Embryonic facial prominence (tissue), 1 donor: ENCODE results near the gene LSM2.
"Not testable (repeated sequence)": the region's sequence is repeated elsewhere in the genome, so short reads cannot be mapped to it uniquely, and the experiment has no call there.

ENCODE experiments used
- DNase-seq: peaks from one replicate; pipeline ENCODE4 v3.0.0-alpha.2; 2016; ENCODE audit errors: extremely low spot score

Gene LSM2

DNA sequence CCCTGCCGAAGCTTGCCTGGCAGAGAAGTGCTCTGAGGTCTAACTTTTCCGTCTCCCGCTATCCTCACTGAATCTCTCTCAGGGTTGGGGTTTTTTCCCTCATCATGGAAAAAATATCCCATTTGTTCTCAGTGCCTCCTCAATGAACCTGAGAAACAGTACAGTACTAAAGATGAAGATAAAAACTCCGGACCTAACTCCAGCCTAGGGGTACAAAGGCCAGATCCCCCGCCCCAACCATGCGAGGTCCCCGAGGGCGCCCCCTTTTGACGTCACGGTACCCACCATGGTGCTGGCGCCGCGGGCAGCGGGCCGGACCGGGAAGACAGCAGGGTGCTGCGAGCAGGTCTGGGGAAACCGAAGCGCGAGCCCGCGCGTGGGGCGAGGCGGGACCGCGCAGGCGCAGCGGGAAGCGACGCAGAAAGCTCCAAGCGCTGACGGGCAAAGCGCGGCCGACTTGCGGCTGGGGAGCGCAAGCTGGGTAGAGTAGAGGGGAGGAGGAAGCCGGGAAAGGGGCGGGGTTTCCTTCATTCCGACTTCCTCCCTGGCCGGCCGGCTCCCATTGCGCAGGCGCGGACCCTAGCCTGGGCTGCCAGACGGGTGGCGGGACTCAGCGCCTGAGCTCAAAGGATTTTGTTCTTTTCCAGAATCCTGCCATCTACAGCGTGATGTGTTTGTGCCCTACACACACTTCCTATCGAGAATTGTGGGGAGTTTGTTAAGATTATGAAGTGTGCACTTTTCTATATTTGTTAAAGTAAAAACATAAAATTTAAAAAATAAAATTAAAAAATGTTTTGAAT, at the start of gene LSM2:
TSS of gene LSM2 (minus strand) at position 497 of the 803 bp plus-strand sequence. CDS start at position 288, 209 bp downstream.
- peak; percentile 95 for DNase-seq

DNA sequence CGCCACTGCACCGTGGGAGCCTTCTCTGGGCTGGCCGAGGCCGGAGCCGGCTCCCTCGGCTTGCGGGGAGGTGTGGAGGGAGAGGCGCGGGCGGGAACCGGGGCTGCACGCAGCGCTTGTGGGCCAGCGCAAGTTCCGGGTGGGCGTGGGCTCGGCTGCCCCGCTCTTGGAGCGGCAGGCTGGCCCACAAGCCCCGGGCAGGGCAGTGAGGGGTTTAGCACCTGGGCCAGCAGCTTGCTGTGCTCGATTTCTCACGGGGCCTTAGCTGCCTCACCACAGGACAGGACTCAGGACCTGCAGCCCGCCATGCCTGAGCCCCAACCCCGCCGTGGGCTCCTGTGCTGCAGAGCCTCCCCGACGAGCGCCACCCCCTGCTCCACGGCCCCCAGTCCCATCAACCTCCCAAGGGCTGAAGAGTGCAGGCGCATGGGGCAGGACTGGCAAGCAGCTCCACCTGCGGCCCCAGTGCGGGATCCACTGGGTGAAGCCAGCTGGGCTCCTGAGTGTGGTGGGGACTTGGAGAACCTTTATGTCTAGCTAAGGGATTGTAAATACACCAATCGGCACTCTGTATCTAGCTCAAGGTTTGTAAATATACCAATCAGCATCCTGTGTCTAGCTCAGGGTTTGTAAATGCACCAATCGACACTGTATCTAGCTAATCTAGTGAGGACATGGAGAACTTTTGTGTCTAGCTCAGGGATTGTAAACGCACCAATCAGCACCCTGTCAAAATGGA, 45.4 kb upstream of the LSM2 start:
- not testable (repeated sequence) for DNase-seq

DNA sequence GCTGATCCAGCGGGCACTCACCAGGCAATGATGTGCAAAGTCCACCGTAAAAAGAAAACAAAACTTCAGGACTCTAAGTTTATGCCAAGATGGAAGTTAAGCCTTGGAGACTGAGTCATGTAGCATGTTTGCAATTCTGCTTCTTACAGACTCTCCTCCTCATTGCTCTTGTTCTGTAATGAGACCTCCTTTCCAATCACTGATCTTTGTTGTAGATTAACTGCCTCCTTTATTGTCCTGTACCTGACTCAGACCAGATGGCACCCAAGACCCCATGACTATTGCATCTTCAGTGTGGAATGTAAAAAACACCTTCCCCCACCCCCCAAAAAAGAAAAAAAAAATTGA, 44.7 kb upstream of the LSM2 start:
- no peak for DNase-seq

DNA sequence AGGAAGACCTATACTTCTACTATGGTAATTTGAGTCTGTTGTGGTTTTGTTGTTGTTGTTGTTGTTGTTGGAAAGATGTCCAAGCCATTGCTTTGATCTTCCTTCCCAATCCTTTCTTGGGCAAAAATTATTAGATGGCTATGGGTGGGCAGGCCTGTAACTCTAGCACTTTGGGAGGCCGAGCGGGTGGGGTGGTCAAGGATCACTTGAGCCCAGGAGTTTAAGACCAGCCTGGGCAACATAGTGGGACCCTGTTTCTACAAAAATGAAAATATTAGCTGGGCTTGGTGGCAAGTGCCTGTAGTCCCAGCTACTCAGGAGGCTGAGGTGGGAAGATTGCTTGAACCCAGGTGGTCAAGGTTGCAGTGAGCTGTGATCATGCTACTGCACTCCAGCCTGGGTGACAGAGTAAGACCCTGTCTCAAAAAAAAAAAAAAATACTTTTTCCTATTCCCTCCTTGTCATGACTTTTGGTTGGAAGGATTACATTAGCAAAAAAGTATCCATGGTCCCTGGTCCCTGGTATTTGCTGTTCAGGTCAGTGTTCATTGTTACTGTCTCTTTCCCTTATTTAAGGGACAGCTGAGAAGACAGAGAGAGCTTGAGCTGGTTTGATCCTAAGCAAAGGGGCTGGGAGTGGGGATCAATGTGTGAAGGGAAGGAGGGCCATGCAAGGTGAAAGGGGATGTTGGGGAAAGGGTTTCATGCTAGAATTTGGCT, 44.2 kb upstream of the LSM2 start:
- DNase-seq, result no peak

DNA sequence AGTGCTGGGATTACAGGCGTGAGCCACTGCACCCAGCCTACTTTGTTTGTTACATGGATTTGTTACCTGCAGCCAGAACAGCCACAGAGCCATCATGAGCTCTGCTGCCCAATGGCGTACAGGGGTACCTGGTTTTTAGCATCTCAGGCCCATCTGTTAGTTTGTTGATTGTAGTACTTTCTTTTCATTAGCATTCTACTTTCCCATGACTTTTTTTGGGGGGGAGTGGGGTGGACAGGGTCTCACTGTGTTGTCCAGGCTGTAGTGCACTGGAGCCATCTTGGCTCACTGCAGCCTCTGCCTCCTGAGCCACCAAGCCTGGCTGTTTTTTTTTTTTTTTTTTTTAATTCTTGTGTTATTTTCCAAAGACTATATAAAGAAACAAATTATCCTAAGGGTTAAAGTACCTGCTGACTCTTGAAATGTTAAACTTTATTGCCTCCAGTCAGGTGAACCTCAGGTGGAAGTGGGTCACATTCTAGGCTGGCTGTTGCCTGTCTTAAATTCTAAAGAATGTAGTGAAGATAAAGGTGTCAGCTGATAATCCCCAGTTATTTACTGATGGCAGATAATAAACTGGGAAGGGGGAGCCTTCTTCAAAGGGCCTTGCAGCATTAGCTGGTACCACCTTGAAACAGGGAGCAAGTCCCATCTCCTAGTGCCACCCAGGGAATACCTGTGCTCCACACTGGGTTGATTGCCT, 40.7 kb upstream of the LSM2 start:
- no peak for DNase-seq

DNA sequence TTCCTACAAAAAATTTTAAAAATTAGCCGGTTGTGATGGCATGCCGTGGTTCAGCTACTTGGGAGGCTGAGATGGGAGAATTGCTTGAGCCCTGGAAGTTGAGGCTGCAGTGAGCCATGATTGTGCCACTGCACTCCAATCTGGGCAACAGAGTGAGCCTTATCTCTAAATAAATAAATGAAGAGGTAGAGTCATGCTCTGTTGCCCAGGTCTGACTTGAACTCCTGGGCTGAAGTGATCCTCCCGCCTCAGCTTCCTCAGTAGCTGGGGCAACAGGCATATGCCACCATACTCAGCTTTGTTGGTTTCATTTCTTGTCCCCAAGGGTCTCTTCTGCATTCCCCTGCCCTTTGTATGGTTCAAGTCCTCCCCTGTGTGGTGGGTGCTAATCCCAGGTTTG, 37.7 kb upstream of the LSM2 start:
- DNase-seq, result no peak

DNA sequence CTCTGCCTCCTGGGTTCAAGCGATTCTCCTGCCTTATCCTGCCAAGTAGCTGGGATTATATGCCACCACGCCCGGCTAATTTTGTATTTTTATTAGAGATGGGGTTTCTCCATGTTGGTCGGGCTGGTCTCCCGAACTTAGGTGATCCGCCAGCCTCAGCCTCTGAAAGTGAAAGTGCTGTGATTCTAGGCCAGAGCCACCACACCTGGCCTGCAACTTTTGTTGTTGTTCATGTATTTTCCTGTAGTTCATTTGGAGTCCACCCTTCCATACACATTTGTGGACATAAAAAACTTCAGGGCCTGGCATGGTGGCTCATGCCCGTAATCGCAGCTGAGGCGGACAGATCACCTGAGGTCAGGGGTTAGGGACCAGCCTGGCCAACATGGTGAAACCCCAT, 35.3 kb upstream of the LSM2 start:
- DNase-seq, result no peak

DNA sequence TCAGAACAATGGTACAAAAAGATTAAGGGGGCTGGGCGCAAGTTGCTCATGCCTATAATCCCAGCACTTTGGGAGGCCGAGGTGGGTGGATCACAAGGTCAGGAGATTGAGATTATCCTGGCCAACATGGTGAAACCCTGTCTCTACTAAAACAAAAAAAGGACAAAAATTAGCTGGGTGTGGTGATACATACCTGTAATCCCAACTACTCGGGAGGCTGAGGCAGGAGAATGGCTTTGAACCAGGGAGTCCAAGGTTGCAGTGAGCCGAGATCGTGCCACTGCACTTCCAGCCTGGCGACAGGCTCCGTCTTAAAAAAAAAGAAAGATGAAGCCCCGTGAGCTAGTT, 33.0 kb upstream of the LSM2 start:
- not testable (repeated sequence) for DNase-seq

DNA sequence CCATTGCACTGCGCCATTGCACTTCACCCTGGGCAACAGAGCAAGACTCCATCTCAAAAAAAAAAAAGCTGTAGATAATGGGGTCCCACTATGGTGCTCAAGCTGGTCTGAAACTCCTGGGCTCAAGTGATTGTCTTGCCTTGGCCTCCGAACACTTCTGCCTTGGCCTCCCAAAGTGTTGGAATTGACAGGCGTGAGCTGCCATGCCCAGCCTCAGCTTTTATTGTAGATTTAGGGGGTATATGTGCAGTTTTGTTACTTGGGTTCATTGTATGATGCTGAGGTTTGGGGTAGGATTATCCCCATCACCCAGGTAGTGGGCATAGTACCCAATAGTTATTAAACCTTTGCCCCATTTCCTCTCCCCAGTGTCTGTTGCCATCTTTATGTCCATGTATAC, 32.2 kb upstream of the LSM2 start:
- DNase-seq, result no peak

DNA sequence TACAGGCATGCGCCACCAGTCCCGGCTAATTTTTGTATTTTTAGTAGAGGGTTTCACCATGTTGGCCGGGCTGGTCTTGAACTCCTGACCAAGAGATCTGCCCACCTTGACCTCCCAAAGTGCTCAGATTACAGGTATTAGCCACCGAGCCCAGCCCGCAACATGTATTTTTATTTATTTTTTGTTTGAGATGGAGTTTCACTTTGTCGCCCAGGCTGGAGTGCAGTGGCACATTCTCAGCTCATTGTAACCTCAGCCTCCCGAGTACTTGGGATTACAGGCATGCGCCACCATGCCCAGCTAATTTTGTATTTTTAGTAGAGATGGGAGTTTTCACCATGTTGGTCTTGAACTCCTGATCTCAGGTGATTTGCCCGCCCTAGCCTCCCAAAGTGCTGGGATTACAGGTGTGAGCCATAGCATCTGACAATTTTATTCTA, 31.4 kb upstream of the LSM2 start:
- not testable (repeated sequence) for DNase-seq

DNA sequence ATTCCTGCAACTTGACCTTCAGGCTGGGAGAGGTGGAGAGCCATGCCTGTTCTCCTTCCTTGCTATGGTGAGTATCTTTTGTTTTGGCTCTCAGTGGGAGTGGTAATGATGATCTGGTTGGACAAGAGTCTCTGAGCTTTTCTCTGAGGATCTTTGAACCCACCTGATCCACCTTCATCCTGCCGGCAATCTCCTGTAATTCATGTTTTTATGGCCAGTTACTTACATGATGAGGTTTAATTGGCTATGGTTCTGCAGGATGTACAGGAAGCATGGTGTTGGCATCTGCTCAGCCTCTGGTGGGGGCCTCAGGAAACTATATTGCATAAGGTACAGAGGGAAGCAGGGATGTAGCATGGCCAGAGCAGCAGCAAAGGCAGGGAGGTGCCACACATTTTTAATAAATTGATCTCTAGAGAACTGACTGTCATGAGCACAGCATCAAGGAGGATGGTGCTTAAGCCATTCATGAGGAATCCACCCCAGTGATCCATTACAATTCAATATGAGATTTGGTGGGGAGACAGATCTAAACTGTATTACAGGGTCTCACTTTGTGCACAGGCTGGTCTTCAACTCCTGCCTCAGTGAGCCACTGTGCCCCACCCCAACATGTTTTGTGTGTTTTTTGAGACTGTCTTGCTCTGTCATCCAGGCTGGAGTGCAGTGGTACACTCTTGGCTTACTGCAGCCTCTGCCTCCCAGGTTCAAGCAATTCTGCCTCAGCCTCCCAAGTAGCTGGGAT, 30.8 kb upstream of the LSM2 start:
- DNase-seq, result no peak

DNA sequence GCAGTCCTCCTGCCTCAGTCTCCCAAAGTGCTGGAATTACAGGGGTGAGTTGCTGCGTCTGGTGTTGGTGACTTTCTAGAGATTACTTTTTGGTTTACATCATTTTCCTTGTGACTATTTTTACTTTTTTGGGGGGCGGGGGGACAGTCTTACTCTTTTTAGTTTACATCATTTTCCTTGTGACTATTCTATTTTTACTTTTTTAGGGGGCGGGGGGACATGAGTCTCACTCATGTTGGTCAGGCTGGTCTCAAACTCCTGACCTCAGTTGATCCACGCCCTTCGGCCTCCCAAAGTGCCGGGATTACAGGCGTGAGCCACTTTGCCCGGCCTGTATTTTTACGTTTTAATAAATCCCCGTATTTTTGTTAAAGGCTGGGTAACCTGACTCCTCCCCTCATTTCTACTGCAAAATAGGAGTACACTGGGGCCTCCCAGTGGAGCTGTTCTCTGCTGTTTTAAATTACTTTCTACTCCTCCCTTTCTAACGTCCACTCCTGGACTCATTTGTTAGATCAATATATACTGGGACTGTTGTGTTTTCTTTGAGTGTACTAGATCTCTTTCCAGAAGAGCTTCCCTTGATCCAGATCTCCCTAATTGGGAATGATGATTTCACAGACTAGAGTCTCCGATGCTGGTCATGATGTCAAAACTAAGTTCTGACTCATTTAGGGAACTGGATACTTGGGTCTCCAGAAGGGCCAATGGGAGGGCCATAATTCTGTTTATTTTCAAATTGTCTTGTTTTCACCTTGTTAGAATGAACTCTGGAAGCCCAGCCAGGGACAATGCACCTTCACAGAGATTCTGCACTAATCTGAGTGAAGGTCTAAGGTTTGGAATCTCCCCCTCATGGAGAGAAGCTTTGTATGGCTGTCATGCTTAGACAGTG, 30.0 kb upstream of the LSM2 start:
- DNase-seq, result no peak

DNA sequence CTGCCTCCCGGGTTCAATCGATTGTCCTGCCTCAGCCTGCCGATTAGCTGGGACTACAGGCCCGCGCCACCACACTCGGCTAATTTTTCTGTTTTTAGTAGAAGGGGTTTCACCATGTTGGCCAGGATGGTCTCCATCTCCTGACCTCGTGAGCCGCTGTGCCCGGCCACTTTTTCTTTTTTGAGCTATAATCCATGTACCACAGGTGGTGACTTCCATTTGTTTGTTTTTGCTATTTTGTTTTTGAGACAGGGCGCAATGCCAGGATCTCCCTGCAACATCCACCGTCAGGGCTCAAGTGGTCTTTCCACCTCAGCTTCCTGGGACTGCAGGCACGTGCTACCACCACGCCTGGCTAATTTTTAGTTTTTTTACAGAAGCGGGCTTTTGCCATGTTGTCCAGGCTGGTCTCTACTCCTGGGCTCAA, 29.3 kb upstream of the LSM2 start:
- no peak for DNase-seq

DNA sequence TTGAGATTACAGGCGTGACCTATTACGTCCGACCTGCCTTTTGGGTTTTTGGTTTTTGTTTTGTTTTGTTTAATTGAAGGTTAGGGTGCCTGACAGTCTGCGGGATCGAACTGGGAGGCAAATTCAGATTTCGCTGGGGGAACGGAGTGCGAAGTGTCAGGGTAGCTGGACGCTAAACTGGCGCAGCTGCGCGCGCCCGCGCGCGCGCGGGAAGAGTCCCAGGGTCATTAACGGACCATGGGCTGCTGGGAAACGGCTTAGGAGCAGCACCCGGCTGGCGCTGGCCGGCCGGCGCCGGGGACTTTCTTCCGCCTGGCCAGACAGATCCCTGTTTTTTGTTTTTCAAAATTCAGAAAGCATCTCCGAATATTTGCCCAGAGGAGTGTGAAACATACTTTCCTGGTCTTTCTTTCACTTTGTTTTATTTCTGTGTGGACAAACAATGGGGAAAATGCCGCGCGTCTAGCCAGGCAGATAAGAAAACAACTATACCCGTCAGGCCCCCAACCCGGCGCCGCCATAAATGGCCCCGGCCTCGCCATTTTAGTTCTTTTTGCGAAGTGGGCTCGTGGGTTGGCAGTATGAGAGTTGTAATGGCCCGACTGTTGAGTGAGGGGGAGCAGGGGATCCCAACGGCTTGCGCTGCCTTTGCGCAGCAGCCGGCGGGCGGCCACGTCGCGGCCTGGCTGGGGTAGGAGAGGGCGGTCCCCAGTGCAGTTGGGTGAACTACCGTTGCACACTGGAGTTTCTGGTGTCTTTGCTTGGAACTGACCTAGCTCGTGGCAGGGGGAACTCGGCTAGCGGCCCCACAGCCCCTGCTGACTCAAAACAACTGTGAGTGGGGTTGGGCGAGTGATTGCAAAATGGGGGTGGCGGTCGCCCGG, 27.8 kb upstream of the LSM2 start:
- DNase-seq, result peak; percentile 68

DNA sequence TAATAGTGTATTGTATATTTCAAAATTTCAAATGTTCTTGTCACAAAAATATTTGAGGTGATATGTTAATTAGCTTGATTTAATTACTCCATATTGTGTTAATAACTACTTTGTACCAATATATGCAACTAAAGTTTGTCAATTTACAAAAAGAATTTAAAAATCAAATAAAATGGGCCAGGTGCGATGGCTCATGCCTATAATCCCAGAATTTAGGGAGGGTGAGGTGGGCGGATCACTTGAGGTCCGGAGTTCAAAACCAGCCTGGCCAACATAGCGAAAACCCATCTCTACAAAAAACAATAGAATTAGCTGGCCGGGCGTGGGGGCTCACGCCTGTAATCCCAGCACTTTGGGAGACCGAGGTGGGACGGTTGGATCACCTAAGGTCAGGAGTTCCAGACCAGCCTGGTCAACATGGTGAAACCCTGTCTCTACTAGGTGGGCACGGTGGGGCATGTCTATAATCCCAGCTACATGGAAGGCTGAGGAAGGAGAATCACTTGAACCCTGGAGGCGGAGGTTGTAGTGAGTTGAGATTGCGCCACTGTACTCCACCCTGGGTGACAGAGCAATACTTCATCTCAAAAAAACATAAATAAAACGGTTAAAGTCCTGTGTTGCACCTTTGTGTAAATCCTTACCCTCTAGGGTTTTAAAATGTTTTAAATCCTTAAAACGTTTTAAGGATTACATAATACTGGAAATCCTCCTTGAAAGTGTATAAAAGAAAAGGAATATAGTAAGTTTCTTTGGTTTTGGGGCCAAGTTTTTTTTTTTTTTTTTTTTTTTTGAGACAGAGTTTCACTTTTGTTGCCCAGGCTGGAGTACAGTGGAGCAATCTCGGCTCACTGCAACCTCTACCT, 24.8 kb upstream of the LSM2 start:
- DNase-seq, result no peak

DNA sequence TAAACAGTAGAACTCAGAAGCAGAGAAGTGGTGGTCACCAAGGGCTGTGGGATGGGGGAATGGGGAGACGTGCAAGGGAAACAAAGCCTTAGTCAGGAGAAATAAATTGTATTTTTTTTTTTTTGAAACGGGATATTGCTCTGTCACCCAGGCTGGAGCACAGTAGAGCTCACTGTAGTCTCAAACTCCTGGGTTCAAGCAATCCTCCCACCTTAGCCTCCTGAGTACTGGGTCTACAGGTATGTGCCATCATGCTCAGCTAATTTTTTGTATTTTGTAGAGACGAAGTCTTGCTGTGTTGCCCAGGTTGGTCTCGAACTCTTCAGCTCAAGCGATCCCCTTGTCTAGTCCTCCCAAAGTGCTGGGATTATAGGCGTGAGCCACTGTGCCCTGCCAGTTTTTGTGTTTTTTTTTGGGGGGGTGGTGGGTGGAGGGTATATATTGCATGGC, 24.1 kb upstream of the LSM2 start:
- DNase-seq, result no peak

DNA sequence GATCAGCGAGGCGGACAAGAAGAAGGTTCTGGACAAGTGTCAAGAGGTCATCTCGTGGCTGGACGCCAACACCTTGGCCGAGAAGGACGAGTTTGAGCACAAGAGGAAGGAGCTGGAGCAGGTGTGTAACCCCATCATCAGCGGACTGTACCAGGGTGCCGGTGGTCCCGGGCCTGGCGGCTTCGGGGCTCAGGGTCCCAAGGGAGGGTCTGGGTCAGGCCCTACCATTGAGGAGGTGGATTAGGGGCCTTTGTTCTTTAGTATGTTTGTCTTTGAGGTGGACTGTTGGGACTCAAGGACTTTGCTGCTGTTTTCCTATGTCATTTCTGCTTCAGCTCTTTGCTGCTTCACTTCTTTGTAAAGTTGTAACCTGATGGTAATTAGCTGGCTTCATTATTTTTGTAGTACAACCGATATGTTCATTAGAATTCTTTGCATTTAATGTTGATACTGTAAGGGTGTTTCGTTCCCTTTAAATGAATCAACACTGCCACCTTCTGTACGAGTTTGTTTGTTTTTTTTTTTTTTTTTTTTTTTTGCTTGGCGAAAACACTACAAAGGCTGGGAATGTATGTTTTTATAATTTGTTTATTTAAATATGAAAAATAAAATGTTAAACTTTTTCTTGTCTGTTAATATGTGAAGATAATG, 23.0 kb upstream of the LSM2 start:
- no peak for DNase-seq
